Pulmonary artery endothelial cell (primary cell): ENCODE measurements around the gene KLHL34. TPM values are rescaled to one million over a fixed set of nuclear protein-coding genes. Genes with fewer than 3 reads are reported as not detected.

Experiments used
- DNase-seq: peaks from one replicate; pipeline ENCODE4 v3.0.0-alpha.2; 2011; ENCODE audit warnings: low read depth, low spot score
- total RNA-seq: library from RNA; depleted of rRNA; stranded (reverse); fragments of >200 nt; gene quantifications from 2 replicates; pipeline ENCODE4 v1.2.3, GENCODE V29; 2014

Gene KLHL34, protein sequence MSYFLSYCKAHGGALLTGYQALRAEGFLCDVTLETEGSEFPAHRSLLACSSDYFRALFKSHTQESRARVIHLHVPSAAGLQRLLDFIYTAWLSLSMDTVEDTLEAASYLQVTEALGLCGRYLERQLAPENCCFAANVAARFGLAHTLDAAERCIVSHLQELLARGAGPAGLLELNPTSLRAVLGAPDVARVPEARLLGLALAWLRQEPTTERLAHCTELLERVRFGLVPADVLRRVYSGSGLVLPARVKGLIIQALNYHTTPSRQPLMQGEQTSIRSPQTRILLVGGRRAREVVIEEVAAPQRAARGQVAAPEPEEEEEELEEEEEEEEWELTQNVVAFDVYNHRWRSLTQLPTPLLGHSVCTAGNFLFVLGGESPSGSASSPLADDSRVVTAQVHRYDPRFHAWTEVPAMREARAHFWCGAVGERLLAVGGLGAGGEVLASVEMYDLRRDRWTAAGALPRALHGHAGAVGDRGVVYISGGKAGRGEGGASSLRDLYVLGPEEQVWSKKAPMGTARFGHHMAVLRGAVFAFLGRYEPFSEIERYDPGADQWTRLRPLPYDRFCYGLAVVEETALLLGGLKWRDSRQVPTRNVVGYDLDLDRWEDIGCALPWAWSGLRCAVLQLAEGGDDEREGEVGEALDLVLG
- total RNA-seq: not detected in 2 replicates

DNA sequence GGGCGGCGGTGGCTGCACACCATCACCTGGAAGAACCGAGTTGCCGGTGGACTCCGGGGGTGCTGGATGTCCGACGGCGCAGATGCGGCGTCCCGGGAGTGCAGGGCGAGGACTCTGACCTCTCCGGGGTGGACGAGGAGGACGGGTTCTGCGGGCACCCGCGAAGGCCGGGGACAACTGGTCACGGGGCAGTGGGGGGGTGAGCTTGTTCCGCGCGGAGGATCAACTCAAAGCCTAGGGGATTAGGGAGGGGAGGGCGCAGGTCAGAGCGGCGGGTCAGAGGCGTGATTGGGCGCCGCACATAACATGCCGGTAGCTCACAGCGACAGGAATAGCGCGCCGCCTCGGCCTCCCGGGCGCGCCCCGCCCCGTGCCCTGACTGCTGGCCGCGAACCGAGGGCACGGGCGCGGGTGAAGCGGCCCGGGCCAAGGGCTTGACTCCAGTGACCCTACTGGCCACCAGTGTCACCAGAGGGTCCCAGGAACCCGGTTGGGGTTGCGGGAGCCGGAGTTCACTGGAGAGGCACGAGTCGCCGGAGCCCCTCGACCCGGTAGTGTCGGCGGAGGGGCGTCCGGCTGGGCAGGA is at the start of gene KLHL34:
Gene KLHL34, minus strand, starts transcription at position 179 of the 586 bp plus-strand sequence. CDS start 542 bp downstream, outside the sequence.
- no peak for DNase-seq

GRCh38 chrX:21705225-21705624 is 47.1 kb upstream of the KLHL34 start:
- DNase-seq: no peak

DNA sequence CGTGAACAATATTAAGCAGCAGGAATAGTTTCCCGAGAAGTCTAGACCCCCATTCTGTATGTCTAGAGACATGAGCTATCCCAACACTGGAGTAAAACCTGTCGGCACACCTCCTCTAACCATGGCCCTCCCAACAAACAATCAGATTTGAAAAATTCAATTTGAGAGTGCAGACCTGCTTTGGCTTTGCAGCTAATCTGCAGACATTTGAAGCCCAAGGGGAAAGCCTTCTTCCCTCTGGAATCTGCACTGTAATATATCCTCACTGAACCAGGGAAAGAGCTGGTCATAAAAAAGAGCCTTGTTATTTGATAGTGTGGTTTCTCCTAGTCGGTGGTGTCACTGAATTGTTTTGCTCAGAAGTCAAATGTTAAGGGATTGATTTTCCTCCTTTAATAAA is 44.6 kb upstream of the KLHL34 start:
- no peak for DNase-seq

GRCh38 chrX:21700967-21701366 is 42.8 kb upstream of the KLHL34 start:
- DNase-seq: no peak

DNA sequence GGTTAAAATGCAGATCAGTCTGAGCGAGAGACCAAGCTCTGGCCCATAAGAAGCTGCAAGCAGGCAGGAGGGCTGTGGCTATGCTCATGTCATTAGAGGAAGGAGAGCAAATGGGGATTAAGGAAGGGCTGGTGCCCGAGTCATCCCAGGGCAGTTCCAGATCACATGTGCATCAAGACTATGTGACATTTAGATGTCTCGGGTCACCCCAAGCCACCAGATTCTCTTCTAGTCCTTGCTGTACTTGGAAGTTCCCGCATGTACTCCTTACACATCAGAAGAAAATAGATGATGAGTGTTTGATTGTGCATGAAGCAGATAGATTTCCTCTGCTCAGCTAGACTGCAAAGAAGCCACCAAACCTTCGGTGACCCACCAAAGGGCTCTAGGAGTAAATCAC is 42.1 kb upstream of the KLHL34 start:
- DNase-seq: no peak

GRCh38 chrX:21699136-21699535 is 41.0 kb upstream of the KLHL34 start:
- no peak for DNase-seq

GRCh38 chrX:21698272-21698671 is 40.1 kb upstream of the KLHL34 start:
- no peak for DNase-seq

GRCh38 chrX:21691512-21692018 is 33.4 kb upstream of the KLHL34 start:
- DNase-seq: no peak

DNA sequence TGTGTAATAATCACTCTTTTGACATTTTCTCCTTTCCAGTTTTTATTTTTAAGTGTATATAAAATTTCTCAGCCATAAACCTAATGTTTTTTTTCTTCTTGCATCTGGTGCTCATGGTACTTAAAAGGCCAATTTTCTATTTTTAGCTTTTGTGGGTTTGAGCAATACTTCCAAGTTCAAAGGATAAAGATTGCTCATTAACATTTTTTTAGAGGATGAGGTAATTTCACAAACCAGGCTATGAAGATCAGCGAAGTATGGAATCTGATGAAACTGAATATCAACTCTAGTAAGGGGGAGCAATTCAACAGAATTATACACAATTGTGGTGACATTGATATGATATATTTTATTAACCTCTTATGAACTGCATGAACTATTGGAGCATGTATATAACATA is 25.8 kb upstream of the KLHL34 start:
- no peak for DNase-seq

GRCh38 chrX:21678048-21678612 is 20.0 kb upstream of the KLHL34 start:
- DNase-seq: no peak

DNA sequence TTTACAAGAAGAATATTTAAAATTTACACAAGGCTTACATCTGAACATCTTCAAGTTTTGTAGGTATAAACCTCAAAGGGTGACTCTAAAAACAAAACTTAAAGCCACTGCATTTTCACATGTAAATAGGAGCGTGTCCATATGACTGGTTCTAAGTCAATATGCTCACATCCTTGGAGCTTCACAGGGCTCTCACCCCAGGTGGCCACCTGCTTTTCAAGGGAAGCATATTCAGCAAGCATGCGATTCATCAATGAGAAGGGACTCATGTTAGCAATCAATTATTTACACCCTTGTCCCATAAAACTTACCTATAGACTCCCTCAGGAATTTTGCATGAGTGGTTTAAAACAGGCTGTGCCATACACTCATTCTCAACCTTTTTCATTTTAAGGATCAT is 17.8 kb upstream of the KLHL34 start:
- DNase-seq: no peak

DNA sequence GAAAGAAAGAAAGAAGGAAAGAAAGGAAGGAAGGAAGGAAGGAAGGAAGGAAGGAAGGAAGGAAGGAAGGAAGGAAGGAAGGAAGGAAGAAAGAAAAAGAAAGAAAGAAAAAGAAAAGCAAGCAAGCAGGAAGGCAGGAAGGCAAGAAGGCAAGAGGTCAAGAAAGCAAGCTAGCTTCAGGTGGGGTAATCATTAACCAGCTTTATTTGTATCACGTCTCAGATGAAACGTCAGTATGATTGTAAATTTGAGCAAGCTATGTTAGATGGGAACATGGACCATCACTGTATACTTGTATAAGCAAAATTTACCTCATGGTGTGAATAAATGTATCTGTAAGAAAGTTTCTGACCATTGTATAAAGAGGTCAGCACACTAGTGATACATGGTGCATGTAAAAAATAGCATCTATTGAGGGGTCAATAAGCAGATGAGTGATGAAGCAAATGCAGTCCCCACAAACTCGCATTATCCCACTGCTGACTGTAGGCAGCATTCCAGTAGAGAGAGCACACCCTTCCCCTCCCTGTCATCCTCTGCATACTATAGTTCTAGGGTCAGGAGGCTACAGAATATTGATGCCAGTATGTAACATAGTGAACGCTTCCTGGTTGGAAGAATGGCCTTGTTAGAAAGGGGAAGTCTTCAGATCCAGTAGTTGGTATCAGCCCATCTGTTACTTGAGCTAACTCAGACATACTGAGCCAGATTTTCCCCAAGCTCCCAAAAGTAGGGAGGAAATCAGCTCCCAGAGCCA is 16.5 kb upstream of the KLHL34 start:
- DNase-seq: no peak

- DNase-seq: no peak
These were observed 8.5 kb upstream of the KLHL34 start for GRCh38 chrX:21666679-21667078.

- no peak for DNase-seq
These were observed 8.1 kb upstream of the KLHL34 start for GRCh38 chrX:21666252-21666651.

DNA sequence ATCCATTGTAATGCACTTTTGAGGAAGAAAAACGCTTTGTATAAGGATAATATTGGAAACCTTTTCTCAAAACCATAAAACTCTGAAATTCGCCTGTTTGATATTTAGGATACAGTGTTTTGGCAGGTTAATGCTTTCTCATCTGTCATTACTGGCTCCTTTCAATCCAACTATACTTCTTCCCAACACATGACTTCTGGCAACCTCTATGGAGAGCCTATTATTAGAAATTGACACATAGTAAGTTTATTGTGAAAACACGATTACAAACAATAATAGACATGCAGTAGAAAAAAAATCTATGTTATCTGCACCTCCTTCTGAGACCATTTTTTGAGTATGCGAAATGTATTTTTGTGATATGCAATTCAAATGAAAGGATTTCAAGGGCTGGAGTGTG is 4.6 kb upstream of the KLHL34 start:
- no peak for DNase-seq

- DNase-seq: no peak
These were observed 3.2 kb upstream of the KLHL34 start for GRCh38 chrX:21661316-21661715.

DNA sequence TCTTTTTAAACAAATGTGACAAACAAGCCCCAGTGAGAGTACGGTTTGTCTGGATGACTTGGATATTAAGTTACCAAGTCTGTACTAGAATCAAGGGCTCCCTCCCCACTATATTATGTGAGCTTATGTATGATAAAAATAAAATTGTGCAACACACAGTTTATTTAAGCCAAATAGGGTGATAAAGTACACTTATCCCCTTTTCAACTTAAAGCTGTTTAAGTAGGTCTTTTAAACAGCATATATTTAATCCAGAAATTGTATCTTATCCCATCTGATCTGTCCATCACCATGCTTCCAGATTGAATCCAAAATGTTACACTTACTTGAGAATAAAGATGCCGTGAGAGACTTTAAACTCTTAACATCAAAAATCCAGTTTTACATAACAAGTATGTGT is 2.0 kb upstream of the KLHL34 start:
- DNase-seq: no peak

DNA sequence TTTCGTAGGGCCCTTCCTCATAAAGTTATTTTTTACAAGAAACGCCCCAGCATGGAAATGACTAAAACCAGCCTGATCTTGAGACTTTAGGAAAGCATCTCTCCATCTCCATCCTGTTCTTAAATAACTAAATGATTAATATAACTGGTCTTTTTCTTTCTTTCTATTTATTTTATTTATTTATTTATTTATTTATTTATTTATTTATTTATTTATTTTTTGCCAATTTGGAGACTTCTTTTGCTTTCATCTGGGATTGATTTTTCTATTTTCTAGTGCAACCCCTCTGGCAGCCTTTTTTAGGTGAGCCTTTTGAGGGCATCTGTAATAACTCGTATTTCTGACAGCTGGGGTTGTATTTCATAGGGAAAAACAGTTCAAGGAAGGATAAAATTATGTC is 1.2 kb upstream of the KLHL34 start:
- no peak for DNase-seq

GRCh38 chrX:21658746-21659145 is 616 bp upstream of the KLHL34 start:
- DNase-seq: no peak

GRCh38 chrX:21657318-21658151 is 595 bp downstream of the KLHL34 start:
- no peak for DNase-seq
